Rectal smooth muscle tissue (tissue), 1 donor: Measurements from ENCODE around the gene TEPSIN.

Experiments used
- H3K27ac ChIP-seq: one replicate; pipeline ENCODE4 v1.7.0; 2013; ENCODE audit warnings: low read depth, low read length, inconsistent platforms
- H3K27me3 ChIP-seq: one replicate; pipeline ENCODE4 v1.7.0; 2013; ENCODE audit warnings: low read length; ENCODE audit not compliant: control insufficient read depth, insufficient read depth
- H3K36me3 ChIP-seq: one replicate; pipeline ENCODE4 v1.7.0; 2013; ENCODE audit warnings: low read length; ENCODE audit not compliant: control insufficient read depth, insufficient read depth
- H3K4me1 ChIP-seq: one replicate; pipeline ENCODE4 v1.7.0; 2013; ENCODE audit warnings: low read length; ENCODE audit not compliant: control insufficient read depth, insufficient read depth
- H3K4me3 ChIP-seq: one replicate; pipeline ENCODE4 v1.7.0; 2013; ENCODE audit warnings: low read length
- H3K9ac ChIP-seq: one replicate; pipeline ENCODE4 v1.7.0; 2013; ENCODE audit warnings: low read length

Gene TEPSIN

GRCh38 chr17:81184555-81184954, 54.3 kb downstream of the TEPSIN start:
- no peaks in the 10 kb centered on the region for H3K27me3 ChIP-seq
- no peak overlapping the region for H3K4me3 ChIP-seq
- H3K9ac ChIP-seq: no peak overlapping the region
- H3K27ac ChIP-seq: no peak overlapping the region
- H3K4me1 ChIP-seq: no peaks in the 10 kb centered on the region
- H3K36me3 ChIP-seq: no peaks in the 10 kb centered on the region

- H3K27me3 ChIP-seq: no peaks in the 10 kb centered on the region
- H3K4me3 ChIP-seq: no peak overlapping the region
- no peak overlapping the region for H3K27ac ChIP-seq
- no peak overlapping the region for H3K9ac ChIP-seq
- H3K36me3 ChIP-seq: no peaks in the 10 kb centered on the region
- H3K4me1 ChIP-seq: no peaks in the 10 kb centered on the region
These were observed 55.0 kb downstream of the TEPSIN start for GRCh38 chr17:81183807-81184206.

- Histone ChIP-seq H3K27me3 (no peaks in the 10 kb centered on the region), H3K36me3 (no peaks in the 10 kb centered on the region), H3K4me1 (no peaks in the 10 kb centered on the region), H3K27ac (no peak overlapping the region), H3K4me3 (no peak overlapping the region), H3K9ac (no peak overlapping the region)
These were observed 55.5 kb downstream of the TEPSIN start for GRCh38 chr17:81183316-81183715.

- Histone ChIP-seq H3K4me1 (no peaks in the 10 kb centered on the region), H3K27me3 (no peaks in the 10 kb centered on the region), H3K4me3 (no peak overlapping the region), H3K27ac (no peak overlapping the region), H3K36me3 (no peaks in the 10 kb centered on the region), H3K9ac (no peak overlapping the region)
These were observed 56.3 kb downstream of the TEPSIN start for GRCh38 chr17:81182596-81182995.

GRCh38 chr17:81181811-81182185, 57.1 kb downstream of the TEPSIN start:
- Histone ChIP-seq H3K4me1 (no peaks in the 10 kb centered on the region), H3K9ac (no peak overlapping the region), H3K27ac (no peak overlapping the region), H3K36me3 (no peaks in the 10 kb centered on the region), H3K27me3 (no peaks in the 10 kb centered on the region), H3K4me3 (no peak overlapping the region)

GRCh38 chr17:81180836-81181810, 57.7 kb downstream of the TEPSIN start:
- Histone ChIP-seq H3K4me3 (no peak overlapping the region), H3K27me3 (no peaks in the 10 kb centered on the region), H3K9ac (no peak overlapping the region), H3K27ac (no peak overlapping the region), H3K36me3 (no peaks in the 10 kb centered on the region), H3K4me1 (no peaks in the 10 kb centered on the region)

- no peaks in the 10 kb centered on the region for H3K27me3 ChIP-seq
- no peak overlapping the region for H3K9ac ChIP-seq
- no peaks in the 10 kb centered on the region for H3K36me3 ChIP-seq
- no peak overlapping the region for H3K4me3 ChIP-seq
- H3K4me1 ChIP-seq: no peaks in the 10 kb centered on the region
- H3K27ac ChIP-seq: no peak overlapping the region
These were observed 59.0 kb downstream of the TEPSIN start for GRCh38 chr17:81179861-81180260.

- Histone ChIP-seq H3K4me1 (no peaks in the 10 kb centered on the region), H3K27ac (no peak overlapping the region), H3K4me3 (no peak overlapping the region), H3K9ac (no peak overlapping the region), H3K27me3 (no peaks in the 10 kb centered on the region), H3K36me3 (no peaks in the 10 kb centered on the region)
These were observed 59.6 kb downstream of the TEPSIN start for GRCh38 chr17:81179220-81179619.
